ENCODE measurements around the gene NUB1.

GRCh38 chr7:151363182-151363581 is 21.6 kb downstream of the NUB1 start:
- TF ChIP-seq CTCF (conservative IDR thresholded peaks at IDR 0.05 in 1 of 2, IDR thresholded peaks at IDR 0.05 in 1 of 2; ENCODE audit: extremely low read depth in 1 of 2, insufficient read depth in 1 of 2, low read depth in 1 of 2, low read length in 2 of 2) = no peak
- no peak for TF ChIP-seq EZH2 (IDR thresholded peaks at IDR 0.05; ENCODE audit: borderline replicate concordance, low read length)
